Ureter (tissue), 1 donor: ENCODE results near the gene DPM2. TPM values are rescaled to one million over a fixed set of nuclear protein-coding genes. Genes with fewer than 3 reads are reported as not detected.
A peak's percentile ranks its signal among the peaks of the same experiment; 100 is the strongest.

ENCODE experiments used
- DNase-seq: peaks from one replicate; pipeline ENCODE4 v3.0.0-alpha.2; 2020; ENCODE audit warnings: low spot score
- total RNA-seq: library from RNA; stranded (reverse); gene quantifications from one replicate; pipeline ENCODE4 v1.2.4, GENCODE V29; 2023
- donor health status: DM: yes; HTN: yes; CAD: no.

The DPM2 gene
- total RNA-seq, 1 donor from 2014 or later, result 41.1 TPM

GRCh38 chr9:127955294-127956015 is 17.8 kb upstream of the DPM2 start:
- DNase-seq, result peak; percentile 87

- no peak for DNase-seq
Measured at GRCh38 chr9:127954831-127955293, 17.2 kb upstream of the DPM2 start.

- no peak for DNase-seq
Measured at GRCh38 chr9:127953768-127954505, 16.3 kb upstream of the DPM2 start.

- DNase-seq, result no peak
Measured at GRCh38 chr9:127953154-127953553, 15.5 kb upstream of the DPM2 start.

- DNase-seq, result no peak
Measured at GRCh38 chr9:127950513-127951289, 13.0 kb upstream of the DPM2 start.

GRCh38 chr9:127949827-127950512 is 12.3 kb upstream of the DPM2 start:
- no peak for DNase-seq

- DNase-seq, result no peak
Measured at GRCh38 chr9:127947841-127948710, 10.4 kb upstream of the DPM2 start.

- no peak for DNase-seq
Measured at GRCh38 chr9:127946728-127947127, 9.1 kb upstream of the DPM2 start.

- DNase-seq, result no peak
Measured at GRCh38 chr9:127945942-127946341, 8.3 kb upstream of the DPM2 start.

GRCh38 chr9:127945338-127945737 is 7.7 kb upstream of the DPM2 start:
- no peak for DNase-seq

- no peak for DNase-seq
Measured at GRCh38 chr9:127944586-127945218, 7.0 kb upstream of the DPM2 start.

- DNase-seq, result peak; percentile 82
Measured at GRCh38 chr9:127943731-127944144, 6.1 kb upstream of the DPM2 start.

GRCh38 chr9:127943011-127943662 is 5.5 kb upstream of the DPM2 start:
- DNase-seq, result no peak

GRCh38 chr9:127942216-127943010 is 4.8 kb upstream of the DPM2 start:
- DNase-seq, result no peak

GRCh38 chr9:127941961-127942215 is 4.2 kb upstream of the DPM2 start:
- no peak for DNase-seq

- DNase-seq, result no peak
Measured at GRCh38 chr9:127941062-127941960, 3.7 kb upstream of the DPM2 start.

- no peak for DNase-seq
Measured at GRCh38 chr9:127940593-127940992, 2.9 kb upstream of the DPM2 start.

GRCh38 chr9:127938298-127938690 is 640 bp upstream of the DPM2 start:
- DNase-seq, result no peak
